ENCODE measurements around the gene SCAMP2. TPM values are rescaled to one million over a fixed set of nuclear protein-coding genes. Genes with fewer than 3 reads are reported as not detected.

The SCAMP2 gene
- total RNA-seq, 1 experiment from 2014 or later = 50.2 TPM

DNA sequence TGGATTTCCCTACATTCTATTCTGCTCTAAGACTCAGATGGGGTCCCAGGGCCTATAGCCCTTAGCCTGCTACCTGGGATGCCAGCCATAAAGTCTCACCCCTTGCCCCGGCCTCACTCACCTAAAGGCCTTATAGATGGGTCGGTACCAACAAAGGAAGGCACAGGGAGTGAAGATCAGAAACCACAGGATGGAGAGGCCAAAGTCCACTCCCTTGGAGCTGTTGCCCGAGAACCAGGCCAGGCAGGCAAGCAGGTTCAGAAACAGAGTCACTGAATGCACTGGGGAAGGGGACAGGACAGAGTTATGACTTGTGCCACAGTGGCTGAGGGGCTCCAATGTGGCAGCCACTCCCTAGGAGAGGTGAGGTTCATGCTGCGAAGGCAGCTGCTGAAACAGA, 22.8 kb downstream of the SCAMP2 start:
- Histone ChIP-seq H2AFZ (ENCODE audit: low read length) (no peak overlapping the region), H3K23ac (ENCODE audit: insufficient read length, low read depth, low read length) (no peak overlapping the region), H3K27ac (ENCODE audit: insufficient read length, low read depth, low read length) (no peak overlapping the region), H3K4me2 (ENCODE audit: insufficient read depth, insufficient read length, low read length) (no peak overlapping the region), H3K18ac (ENCODE audit: insufficient read length, low read depth, low read length) (no peak overlapping the region), H3K4me1 (ENCODE audit: insufficient read depth, low read length) (no peaks in the 10 kb centered on the region), H3K56ac (ENCODE audit: insufficient read length, low read depth, low read length) (no peak overlapping the region), H2BK20ac (ENCODE audit: low read depth, low read length, poor library complexity, severe bottlenecking) (no peak overlapping the region), H3K14ac (ENCODE audit: insufficient read depth, low read length) (no peak overlapping the region), H4K5ac (ENCODE audit: insufficient read length, low read depth, low read length) (no peak overlapping the region), H2BK15ac (ENCODE audit: low read depth, low read length) (no peak overlapping the region), H4K91ac (ENCODE audit: insufficient read length, low read depth, low read length) (no peak overlapping the region), H4K8ac (replicated peaks; ENCODE audit: insufficient read length, low read depth, low read length) (no peak overlapping the region), H3K27me3 (ENCODE audit: insufficient read depth, low read length) (no peaks in the 10 kb centered on the region), H2BK5ac (ENCODE audit: insufficient read length, low read length) (no peak overlapping the region), H3K4ac (ENCODE audit: low read depth, low read length) (no peak overlapping the region), H3K23me2 (ENCODE audit: insufficient read length, low read depth, low read length, poor library complexity, severe bottlenecking) (no peaks in the 10 kb centered on the region), H3K9ac (ENCODE audit: extremely low read depth, insufficient read length, low read length) (no peak overlapping the region), H4K20me1 (ENCODE audit: control insufficient read depth, insufficient read depth, insufficient read length) (no peaks in the 10 kb centered on the region), H3K9me3 (ENCODE audit: control insufficient read depth, low read depth, low read length) (no peaks in the 10 kb centered on the region), H3K79me2 (ENCODE audit: insufficient read depth, low read length) (no peaks in the 10 kb centered on the region), H2AK5ac (ENCODE audit: insufficient read length, low read length) (no peak overlapping the region), H3T11ph (ENCODE audit: low read length) (no peak overlapping the region), H3K79me1 (ENCODE audit: insufficient read depth, low read depth, low read length, poor library complexity, severe bottlenecking) (no peaks in the 10 kb centered on the region), H2BK120ac (ENCODE audit: low read depth, low read length, poor library complexity, severe bottlenecking) (no peak overlapping the region), H2BK12ac (ENCODE audit: insufficient read length, low read depth, low read length) (no peak overlapping the region)
- Mint-ChIP-seq H3K4me3 (no peak overlapping the region), H3K4me1 (no peaks in the 10 kb centered on the region), H3K27ac (no peak overlapping the region), H3K36me3 (ENCODE audit: insufficient read depth in 1 of 3, low read depth in 3 of 3) (peaks cover 13 to 61% (median 46%) of the 10 kb centered on the region in 3 experiments), H3K9me3 (no peaks in the 10 kb centered on the region), H3K27me3 (ENCODE audit: low read depth) (no peaks in the 10 kb centered on the region)
- no CpG with 5 or more reads among the region's 4 CpGs for WGBS (ENCODE audit: extremely low coverage, insufficient read length, low lambda C conversion rate)
- no peak for DNase-seq
- TF ChIP-seq, protein P1, sequence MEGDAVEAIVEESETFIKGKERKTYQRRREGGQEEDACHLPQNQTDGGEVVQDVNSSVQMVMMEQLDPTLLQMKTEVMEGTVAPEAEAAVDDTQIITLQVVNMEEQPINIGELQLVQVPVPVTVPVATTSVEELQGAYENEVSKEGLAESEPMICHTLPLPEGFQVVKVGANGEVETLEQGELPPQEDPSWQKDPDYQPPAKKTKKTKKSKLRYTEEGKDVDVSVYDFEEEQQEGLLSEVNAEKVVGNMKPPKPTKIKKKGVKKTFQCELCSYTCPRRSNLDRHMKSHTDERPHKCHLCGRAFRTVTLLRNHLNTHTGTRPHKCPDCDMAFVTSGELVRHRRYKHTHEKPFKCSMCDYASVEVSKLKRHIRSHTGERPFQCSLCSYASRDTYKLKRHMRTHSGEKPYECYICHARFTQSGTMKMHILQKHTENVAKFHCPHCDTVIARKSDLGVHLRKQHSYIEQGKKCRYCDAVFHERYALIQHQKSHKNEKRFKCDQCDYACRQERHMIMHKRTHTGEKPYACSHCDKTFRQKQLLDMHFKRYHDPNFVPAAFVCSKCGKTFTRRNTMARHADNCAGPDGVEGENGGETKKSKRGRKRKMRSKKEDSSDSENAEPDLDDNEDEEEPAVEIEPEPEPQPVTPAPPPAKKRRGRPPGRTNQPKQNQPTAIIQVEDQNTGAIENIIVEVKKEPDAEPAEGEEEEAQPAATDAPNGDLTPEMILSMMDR (conservative IDR thresholded peaks at IDR 0.05) = no peak
